T-helper 2 cell (primary cell): Measurements from ENCODE around the gene IL37.
"Not testable (repeated sequence)": the region's sequence is repeated elsewhere in the genome, so short reads cannot be mapped to it uniquely, and the experiment has no call there.

Experiments
- DNase-seq, 5 experiments: peaks; one replicate each; pipeline versions ENCODE4 v3.0.0 to v3.0.0-alpha.2; 2012 to 2022

IL37 gene

DNA sequence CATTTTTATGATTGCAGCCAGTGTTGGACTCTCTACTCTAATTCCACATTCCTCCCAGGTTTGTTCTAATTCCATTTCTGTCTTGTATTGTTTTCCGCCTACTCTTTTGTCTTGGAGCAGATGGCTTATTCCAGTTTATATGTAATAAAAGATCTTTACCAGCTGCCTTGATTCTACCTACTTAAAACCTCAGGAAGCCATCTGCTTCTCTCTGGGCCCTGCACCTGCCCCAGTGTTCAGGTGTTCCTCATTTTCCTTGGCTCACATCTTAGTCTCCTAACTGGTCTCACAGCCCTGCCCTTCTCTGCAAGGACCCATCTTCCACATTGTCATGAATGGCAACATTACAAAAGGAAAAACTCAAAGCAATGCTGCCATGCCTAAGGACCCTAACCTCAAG lies 21.0 kb upstream of the IL37 start:
- DNase-seq = no peak

DNA sequence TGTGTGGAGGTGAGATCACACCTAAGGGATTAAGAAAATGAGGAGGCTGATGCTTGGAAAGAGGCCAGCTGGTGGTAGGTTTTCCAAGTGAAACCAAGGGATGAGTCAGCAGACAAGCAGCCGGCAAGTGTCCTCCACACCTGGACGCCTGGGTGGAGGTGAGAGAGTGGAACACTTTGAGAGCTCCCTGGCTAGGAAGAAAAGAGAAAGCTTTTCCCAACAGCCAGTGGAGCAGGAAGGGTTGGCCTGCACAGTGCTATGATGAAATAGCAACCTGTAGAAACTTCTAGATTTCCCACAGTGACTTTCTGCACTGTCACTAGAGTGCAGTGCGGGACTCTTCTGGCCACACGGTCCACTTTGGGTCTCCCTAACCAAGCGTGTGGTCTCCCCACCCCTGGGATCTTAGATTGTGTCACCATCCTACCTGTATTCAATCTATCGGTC lies 19.6 kb upstream of the IL37 start:
- no peak for DNase-seq

DNA sequence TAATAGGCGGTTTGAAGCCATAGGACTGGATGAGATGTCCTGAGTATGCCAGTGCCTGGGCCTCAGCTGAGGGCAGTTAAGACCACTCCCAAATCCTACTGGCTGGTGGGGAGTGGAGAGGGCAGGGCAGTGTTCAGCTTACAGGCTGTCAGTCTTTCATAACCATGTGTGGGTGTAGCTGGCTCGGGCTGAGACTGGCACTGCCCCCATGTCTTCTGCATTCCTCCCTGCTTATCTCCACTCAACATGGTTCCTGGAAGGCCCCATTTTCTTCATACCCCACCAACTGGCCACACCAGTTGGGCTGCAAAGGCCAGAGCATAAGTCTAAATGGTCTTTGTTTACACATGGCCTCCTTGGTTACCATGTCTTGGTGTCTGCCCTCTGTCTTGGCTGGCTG lies 17.2 kb upstream of the IL37 start:
- no peak for DNase-seq

- no peak for DNase-seq
Measured at GRCh38 chr2:112896909-112897623, 13.9 kb upstream of the IL37 start.

GRCh38 chr2:112897624-112897978 lies 13.4 kb upstream of the IL37 start:
- DNase-seq = no peak

- DNase-seq = not testable (repeated sequence)
Measured at GRCh38 chr2:112901431-112902065, 9.4 kb upstream of the IL37 start.

DNA sequence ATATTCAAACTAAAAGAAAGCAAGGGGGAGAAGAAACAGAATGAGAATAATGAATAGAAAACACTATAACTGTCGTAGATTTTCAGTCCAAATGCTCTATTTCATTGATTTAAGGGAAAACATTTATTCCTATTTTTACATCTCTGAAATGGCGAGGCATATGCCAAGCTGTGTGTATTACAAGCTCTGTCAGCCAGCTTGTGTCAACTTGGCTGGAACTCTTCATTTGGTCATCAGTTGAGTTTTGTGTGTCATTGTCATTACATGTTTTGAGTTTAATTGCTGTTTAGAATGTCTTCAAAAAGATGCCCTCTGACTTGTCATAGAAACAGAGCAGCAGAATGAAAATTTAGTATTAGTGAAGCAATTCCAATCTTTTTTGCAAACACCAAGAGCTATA lies 8.1 kb upstream of the IL37 start:
- DNase-seq = no peak

DNA sequence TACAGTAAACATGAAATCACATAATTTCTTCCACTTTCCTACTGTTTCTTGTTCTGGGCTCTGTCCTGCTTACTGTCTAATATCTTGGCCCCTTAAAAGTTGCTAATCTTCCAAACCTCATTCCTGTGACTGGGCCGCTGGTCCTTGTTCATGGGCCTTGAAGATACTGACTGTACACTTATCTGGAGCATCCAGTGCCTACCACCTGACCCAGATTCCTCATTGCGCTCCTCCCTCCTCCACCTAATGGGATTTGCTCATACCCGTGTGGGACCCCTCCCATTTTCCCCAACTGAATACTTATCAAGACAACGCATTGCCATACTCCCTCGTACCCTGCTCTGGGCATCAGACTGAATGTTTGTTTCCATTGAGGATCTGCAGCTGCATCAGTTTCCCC lies 6.1 kb upstream of the IL37 start:
- DNase-seq = no peak

GRCh38 chr2:112906276-112906675 lies 4.7 kb upstream of the IL37 start:
- no peak for DNase-seq

GRCh38 chr2:112907001-112907949 lies 3.7 kb upstream of the IL37 start:
- DNase-seq = no peak

DNA sequence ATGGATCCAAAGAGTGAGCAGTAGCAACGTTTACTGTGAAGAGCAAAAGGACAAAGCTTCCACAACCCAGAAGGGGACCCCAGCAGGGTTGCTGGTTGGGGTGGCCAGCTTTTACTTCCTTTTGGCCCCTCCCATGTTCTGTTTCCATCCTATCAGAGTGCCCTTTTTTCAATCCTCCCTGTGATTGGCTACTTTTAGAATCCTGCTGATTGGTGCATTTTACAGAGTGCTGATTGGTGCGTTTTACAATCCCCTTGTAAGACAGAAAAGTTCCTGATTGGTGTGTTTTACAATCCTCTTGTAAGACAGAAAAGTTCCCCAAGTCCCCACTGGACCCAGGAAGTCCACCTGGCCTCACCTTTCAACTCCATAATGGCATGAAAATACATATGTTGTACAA lies 2.4 kb upstream of the IL37 start:
- not testable (repeated sequence) for DNase-seq

- no peak for DNase-seq
Measured at GRCh38 chr2:112910219-112910618, 746 bp upstream of the IL37 start.

GRCh38 chr2:112912403-112912802 lies 1.4 kb downstream of the IL37 start:
- DNase-seq = no peak

DNA sequence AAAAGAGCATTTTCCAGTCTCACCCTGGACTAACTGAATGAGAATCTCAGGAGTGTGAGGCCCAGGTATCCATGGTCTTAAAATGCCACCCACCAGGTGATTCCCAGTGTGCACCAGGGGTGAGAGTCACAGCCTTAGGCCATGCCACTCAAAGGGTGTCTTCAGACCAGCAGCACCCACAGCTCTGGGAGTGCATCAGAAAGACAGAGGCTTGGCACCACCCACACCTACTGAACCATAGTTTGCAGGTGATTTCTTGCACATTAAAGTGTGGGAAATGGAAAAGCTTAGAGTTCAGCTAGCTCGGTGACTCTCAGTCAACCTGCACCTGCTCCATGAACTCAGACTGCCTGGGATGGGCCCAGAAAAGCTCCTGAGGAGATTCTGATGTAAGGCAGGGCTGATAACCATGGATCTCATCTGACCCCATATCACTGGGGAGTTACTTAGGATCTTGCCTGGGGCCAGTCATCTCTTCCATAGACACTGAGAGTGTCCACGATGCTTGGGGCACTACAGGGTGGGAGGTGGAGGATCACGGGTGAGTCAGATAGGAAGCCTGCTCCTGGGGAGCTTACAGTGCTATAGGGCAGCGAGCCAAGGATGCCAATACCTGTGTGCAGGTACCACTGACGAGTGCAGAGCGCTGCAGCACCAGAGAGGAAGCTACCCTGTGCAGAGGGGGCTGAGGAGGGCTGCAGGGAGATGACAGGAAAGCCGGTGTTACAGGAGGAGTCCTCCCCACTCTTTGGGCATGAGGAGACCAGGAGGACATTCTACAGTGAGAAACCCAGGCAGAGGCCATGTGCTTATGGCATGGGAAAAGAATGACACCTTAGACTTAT lies 4.6 kb downstream of the IL37 start:
- no peak for DNase-seq

GRCh38 chr2:112916145-112916571 lies 5.2 kb downstream of the IL37 start:
- DNase-seq = peak in 1 of 5 experiments; percentile 69

- DNase-seq = peak in 1 of 5 experiments; percentile 74
Measured at GRCh38 chr2:112916625-112917247, 5.8 kb downstream of the IL37 start.

- no peak for DNase-seq
Measured at GRCh38 chr2:112917856-112918255, 6.9 kb downstream of the IL37 start.

GRCh38 chr2:112918256-112918655 lies 7.3 kb downstream of the IL37 start:
- DNase-seq = no peak

- no peak for DNase-seq
Measured at GRCh38 chr2:112919086-112919485, 8.1 kb downstream of the IL37 start.

GRCh38 chr2:112920923-112921532 lies 10.1 kb downstream of the IL37 start:
- DNase-seq = peak in 2 of 5 experiments; percentile 40 to 48

- no peak for DNase-seq
Measured at GRCh38 chr2:112921982-112922381, 11.0 kb downstream of the IL37 start.
